Fibroblast of mammary gland (primary cell): ENCODE measurements around the gene SUFU.

Experiments
- DNase-seq: peaks from one replicate; pipeline ENCODE4 v3.0.0-alpha.2; 2010; ENCODE audit warnings: low read depth
- H3K4me3 ChIP-seq: 2 replicates; pipeline ENCODE4 v1.5.1; 2011; ENCODE audit warnings: low read depth, mild to moderate bottlenecking, low read length, moderate library complexity; ENCODE audit not compliant: control insufficient read depth
- TF ChIP-seq, protein P1 (sequence below): conservative IDR thresholded peaks from 2 replicates; pipeline ENCODE4 v1.5.1; 2011; ENCODE audit warnings: low read depth, low read length, inconsistent platforms; ENCODE audit not compliant: control insufficient read depth, insufficient read depth

SUFU gene

DNA sequence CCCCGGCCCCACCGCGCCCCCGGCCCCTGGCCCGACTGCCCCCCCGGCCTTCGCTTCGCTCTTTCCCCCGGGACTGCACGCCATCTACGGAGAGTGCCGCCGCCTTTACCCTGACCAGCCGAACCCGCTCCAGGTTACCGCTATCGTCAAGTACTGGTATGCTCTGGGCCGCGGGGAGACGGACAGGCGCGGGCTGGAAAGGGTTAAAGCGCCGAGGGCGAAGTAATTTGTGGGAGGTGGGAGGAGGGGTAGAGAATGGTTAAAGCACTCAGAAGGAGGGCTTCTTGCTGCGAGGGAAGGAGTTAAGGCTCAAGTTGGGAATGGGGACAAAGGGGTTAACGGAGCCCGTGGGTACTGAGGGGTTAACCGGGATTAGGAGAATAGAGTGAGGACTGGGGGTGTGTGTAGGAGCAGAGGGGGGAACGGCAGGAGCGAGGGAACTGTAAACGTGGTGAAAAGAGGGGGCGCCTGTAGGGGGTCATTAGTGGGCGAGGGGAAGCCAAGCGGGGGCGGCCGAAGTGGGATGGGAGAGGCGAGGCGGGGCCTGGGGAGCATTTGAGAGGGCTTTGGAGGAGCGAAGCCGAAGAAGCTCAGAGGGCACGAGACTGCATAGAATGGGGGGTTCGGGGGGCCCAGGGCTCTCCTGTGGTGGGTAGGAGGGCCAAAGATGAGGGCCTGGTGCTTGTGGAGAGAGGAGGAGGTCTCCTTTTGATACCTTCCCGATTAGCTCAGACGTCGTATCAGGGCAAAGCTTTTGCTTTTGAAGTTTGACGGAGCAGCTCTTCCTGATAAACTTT, 605 bp downstream of the SUFU start:
- DNase-seq, result peak; percentile 23
- H3K4me3 ChIP-seq, result peak overlapping the region; percentile 78
- TF ChIP-seq, protein P1, sequence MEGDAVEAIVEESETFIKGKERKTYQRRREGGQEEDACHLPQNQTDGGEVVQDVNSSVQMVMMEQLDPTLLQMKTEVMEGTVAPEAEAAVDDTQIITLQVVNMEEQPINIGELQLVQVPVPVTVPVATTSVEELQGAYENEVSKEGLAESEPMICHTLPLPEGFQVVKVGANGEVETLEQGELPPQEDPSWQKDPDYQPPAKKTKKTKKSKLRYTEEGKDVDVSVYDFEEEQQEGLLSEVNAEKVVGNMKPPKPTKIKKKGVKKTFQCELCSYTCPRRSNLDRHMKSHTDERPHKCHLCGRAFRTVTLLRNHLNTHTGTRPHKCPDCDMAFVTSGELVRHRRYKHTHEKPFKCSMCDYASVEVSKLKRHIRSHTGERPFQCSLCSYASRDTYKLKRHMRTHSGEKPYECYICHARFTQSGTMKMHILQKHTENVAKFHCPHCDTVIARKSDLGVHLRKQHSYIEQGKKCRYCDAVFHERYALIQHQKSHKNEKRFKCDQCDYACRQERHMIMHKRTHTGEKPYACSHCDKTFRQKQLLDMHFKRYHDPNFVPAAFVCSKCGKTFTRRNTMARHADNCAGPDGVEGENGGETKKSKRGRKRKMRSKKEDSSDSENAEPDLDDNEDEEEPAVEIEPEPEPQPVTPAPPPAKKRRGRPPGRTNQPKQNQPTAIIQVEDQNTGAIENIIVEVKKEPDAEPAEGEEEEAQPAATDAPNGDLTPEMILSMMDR, result no peak

DNA sequence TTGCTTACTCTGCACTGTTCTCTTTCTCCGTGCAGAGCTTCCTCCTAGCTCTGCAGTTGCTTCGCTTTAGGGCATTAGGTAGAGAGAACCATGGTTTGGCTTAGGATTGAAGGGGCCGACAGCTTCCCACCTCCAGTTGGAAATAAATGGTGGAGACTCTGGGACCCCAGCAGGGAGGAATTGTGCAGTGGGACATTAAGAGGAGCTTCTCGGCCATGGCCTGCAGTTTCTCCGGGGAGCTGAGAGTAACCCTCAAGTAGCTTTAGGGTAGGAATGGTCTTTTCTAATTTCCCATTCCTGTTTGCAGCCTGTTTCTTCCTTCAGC, 1.2 kb downstream of the SUFU start:
- no peak for DNase-seq
- peak overlapping the region; percentile 78 for H3K4me3 ChIP-seq

DNA sequence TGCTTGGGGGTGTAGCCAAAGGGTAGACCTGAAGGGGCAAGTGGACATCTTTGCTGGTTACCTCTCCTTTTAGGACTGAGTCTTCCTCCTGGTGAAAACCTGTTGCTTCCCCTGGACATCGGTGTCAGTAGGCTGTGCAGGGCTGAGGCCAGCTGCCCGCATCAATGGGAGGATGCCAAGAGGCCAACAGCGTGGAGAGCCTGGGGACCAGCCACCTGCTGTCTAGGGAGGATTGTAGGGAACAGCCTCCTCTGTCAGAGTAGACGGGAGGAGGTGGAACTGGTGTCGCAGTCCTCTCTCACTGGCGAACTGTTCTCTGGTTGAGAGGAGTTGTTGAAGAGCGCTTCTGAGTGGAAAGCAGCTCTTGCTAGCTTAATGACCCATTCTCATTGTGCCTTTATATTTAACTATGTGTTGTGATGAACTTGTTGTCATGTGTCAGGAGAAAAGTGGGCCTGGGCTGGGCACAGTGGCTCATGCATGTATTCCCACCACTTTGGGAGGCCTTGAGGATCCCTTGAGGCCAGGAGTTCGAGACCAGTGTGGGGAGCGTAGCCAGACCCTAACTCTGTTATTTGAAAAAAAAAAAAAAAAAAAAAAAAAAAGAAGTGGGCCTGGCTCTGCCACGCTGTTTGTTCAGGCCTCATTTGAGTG, 1.8 kb downstream of the SUFU start:
- TF ChIP-seq, protein P1, result no peak
- peak overlapping the region; percentile 78 for H3K4me3 ChIP-seq
- no peak for DNase-seq

More for the DNA sequence above, 1.2 kb downstream of the SUFU start:
- TF ChIP-seq, protein P1, result no peak

DNA sequence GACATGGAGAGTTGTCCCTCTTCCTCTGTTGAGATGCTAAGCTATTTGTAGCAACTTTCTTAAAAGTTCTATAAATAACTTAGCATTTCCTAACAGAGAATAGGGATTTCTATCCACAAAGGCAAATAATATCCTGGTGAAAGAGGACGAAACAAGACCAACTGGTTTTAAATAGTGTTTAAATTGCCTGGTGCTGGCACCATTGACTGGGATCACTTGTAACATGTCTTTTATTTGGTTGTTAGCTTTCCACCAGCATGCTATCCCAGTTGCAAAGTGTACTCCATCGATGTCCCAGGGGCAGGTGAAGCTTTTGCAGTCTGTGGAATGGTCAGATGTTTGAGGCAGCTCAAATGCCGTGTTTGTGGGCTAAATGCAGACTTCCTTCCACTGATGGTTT, 3.7 kb downstream of the SUFU start:
- no peak for DNase-seq
- no peak overlapping the region for H3K4me3 ChIP-seq
- TF ChIP-seq, protein P1, result no peak

DNA sequence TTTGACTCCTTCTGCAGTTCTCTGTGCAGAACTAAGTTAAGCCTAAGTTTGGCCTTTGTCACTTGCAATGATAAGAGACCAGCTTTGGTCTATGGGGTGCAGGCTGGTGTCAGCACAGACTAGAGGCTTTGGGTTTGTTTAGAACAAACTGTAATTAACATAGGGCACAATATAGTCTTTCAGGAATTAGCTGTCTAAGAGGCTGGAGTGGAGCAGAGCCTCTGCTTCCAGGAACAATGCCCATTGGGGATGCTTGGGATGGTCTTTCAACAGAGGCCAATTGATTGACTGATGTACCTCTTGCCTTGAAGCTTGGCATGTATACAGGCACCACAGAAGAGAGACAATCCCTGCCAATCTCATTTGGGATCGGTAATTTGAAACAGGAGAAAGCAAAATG, 4.7 kb downstream of the SUFU start:
- no peak overlapping the region for H3K4me3 ChIP-seq
- no peak for DNase-seq
- TF ChIP-seq, protein P1, result no peak

DNA sequence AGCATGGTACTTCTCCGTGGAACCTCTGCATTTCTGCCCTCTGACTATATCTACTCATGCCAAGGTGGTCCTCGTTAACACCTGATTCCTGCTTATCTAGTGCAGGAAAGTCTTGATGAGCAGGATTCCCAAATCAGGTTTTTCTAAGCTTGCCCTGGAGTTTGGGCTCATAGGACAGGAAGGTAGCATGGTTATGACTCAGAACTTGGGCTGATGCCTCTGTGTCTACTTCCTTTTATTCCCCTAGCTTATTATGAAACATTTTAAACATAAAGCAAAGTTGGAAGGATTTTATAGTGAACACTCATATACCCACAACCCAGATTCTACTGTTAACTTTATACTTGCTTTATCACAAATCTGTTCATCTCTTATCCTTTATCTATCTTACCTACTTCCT, 5.6 kb downstream of the SUFU start:
- H3K4me3 ChIP-seq, result no peak overlapping the region
- TF ChIP-seq, protein P1, result no peak
- peak; percentile 77 for DNase-seq
